Esophagus muscularis mucosa (tissue), 4 donors: Measurements from ENCODE around the gene CD163.

Experiments used
- EP300 ChIP-seq: sonication (generic); formaldehyde crosslinking; IDR thresholded peaks from one replicate; pipeline ENCODE4 v1.6.1; 2017; ENCODE audit warnings: antibody characterized with exemption
- POLR2A ChIP-seq: fragments of 450-650 bp; IDR thresholded peaks from one replicate; pipeline ENCODE4 v1.6.1; 2017; ENCODE audit warnings: antibody characterized with exemption, moderate library complexity, mild to moderate bottlenecking, low read depth
- POLR2AphosphoS5 ChIP-seq, 2 donors: sonication (generic); formaldehyde crosslinking; IDR thresholded peaks; one replicate each; pipeline ENCODE4 v1.6.1; 2017; ENCODE audit warnings: antibody characterized with exemption in 2 of 2
- TF ChIP-seq, protein P1 (sequence below), 3 experiments: fragments of 200-600 bp in 2 of 3; fragments of 450-650 bp in 1 of 3; sonication (generic) in 2 of 3; IDR thresholded peaks; one replicate each; pipeline ENCODE4 v1.5.1; 2017 to 2019; ENCODE audit warnings: antibody characterized with exemption in 3 of 3, mild to moderate bottlenecking in 2 of 3, moderate library complexity in 1 of 3

DNA sequence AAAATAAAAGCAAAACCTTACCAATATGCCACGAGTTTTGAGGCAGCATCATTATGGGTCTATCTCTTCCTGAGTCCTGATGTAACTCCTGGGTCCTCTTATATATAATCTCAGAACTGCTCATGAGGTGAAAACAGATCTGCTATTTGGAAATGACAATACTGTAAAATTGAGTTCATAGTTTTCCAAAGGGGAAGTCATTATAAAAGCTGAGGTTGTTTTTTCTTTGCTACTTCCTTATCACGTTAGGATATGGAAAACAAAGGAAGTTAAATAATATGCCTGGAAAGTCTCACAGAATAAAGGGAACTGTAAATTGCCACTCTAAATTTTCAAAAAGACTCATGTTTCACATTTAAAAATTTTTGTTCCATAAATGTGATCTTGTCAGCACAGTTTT lies 59.5 kb downstream of the CD163 start, which contains the start of gene CD163L1:
- TF ChIP-seq, protein P1, sequence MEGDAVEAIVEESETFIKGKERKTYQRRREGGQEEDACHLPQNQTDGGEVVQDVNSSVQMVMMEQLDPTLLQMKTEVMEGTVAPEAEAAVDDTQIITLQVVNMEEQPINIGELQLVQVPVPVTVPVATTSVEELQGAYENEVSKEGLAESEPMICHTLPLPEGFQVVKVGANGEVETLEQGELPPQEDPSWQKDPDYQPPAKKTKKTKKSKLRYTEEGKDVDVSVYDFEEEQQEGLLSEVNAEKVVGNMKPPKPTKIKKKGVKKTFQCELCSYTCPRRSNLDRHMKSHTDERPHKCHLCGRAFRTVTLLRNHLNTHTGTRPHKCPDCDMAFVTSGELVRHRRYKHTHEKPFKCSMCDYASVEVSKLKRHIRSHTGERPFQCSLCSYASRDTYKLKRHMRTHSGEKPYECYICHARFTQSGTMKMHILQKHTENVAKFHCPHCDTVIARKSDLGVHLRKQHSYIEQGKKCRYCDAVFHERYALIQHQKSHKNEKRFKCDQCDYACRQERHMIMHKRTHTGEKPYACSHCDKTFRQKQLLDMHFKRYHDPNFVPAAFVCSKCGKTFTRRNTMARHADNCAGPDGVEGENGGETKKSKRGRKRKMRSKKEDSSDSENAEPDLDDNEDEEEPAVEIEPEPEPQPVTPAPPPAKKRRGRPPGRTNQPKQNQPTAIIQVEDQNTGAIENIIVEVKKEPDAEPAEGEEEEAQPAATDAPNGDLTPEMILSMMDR (IDR thresholded peaks at IDR 0.05), result no peak
- no peak for TF ChIP-seq POLR2A
- TF ChIP-seq EP300, result no peak
- no peak for TF ChIP-seq POLR2AphosphoS5 (IDR thresholded peaks at IDR 0.05)
